Neural progenitor cell (in vitro differentiated cells): Measurements from ENCODE around the gene ITSN1. TPM values are rescaled to one million over a fixed set of nuclear protein-coding genes. Genes with fewer than 3 reads are reported as not detected.

Experiments
- DNase-seq: peaks from one replicate; pipeline ENCODE4 v3.0.0-alpha.2; 2016; ENCODE audit warnings: low spot score
- H2AFZ ChIP-seq: fragments of 200-600 bp; sonication (generic); replicated peaks from 2 replicates; pipeline ENCODE4 v1.6.1; 2016; ENCODE audit warnings: antibody characterized with exemption
- H3F3A ChIP-seq: fragments of 200-600 bp; sonication (generic); 2 replicates; pipeline ENCODE4 v1.6.1; 2016; ENCODE audit warnings: antibody characterized with exemption, low read depth
- H3K27ac ChIP-seq: fragments of 200-600 bp; sonication (generic); 2 replicates; pipeline ENCODE4 v1.5.1; 2016; ENCODE audit warnings: mild to moderate bottlenecking
- H3K27me3 ChIP-seq: fragments of 200-600 bp; sonication (generic); 2 replicates; pipeline ENCODE4 v1.6.1; 2016; ENCODE audit warnings: mild to moderate bottlenecking, moderate library complexity
- H3K36me3 ChIP-seq: fragments of 200-600 bp; sonication (generic); 2 replicates; pipeline ENCODE4 v1.5.1; 2016
- H3K4me1 ChIP-seq: fragments of 200-600 bp; sonication (generic); 2 replicates; pipeline ENCODE4 v1.6.1; 2016; ENCODE audit warnings: mixed run types
- H3K4me2 ChIP-seq: fragments of 200-600 bp; sonication (generic); 2 replicates; pipeline ENCODE4 v1.6.1; 2016
- H3K4me3 ChIP-seq: fragments of 200-600 bp; sonication (generic); 2 replicates; pipeline ENCODE4 v1.5.1; 2016
- H3K79me2 ChIP-seq: fragments of 200-600 bp; sonication (generic); 2 replicates; pipeline ENCODE4 v1.6.1; 2016; ENCODE audit warnings: low read depth
- H3K9ac ChIP-seq: fragments of 200-600 bp; sonication (generic); 2 replicates; pipeline ENCODE4 v1.6.1; 2016
- H3K9me3 ChIP-seq: fragments of 200-600 bp; sonication (generic); 2 replicates; pipeline ENCODE4 v1.5.1; 2016; ENCODE audit warnings: low read depth
- H4K20me1 ChIP-seq: fragments of 200-600 bp; sonication (generic); 2 replicates; pipeline ENCODE4 v1.6.1; 2016; ENCODE audit warnings: low read depth
- H3K27ac Mint-ChIP-seq: 3 replicates; pipeline ENCODE4 v1.8.0; 2021; ENCODE audit warnings: mixed read lengths
- H3K27me3 Mint-ChIP-seq: 2 replicates; pipeline ENCODE4 v1.8.0; 2022; ENCODE audit warnings: low read depth, mild to moderate bottlenecking, inconsistent platforms, moderate library complexity, mixed read lengths; ENCODE audit not compliant: insufficient read depth
- H3K36me3 Mint-ChIP-seq: 3 replicates; pipeline ENCODE4 v1.8.0; 2021; ENCODE audit warnings: mixed read lengths
- H3K4me1 Mint-ChIP-seq: 3 replicates; pipeline ENCODE4 v1.8.0; 2021; ENCODE audit warnings: mixed read lengths
- H3K4me3 Mint-ChIP-seq: 3 replicates; pipeline ENCODE4 v1.8.0; 2021; ENCODE audit warnings: mild to moderate bottlenecking, moderate library complexity, mixed read lengths
- H3K9me3 Mint-ChIP-seq: 3 replicates; pipeline ENCODE4 v1.8.0; 2020; ENCODE audit warnings: mixed read lengths
- EZH2 ChIP-seq: fragments of 200-600 bp; sonication (generic); IDR thresholded peaks from 2 replicates; pipeline ENCODE4 v1.6.1; 2017; ENCODE audit warnings: antibody characterized with exemption, mild to moderate bottlenecking, moderate library complexity
- EZH2phosphoT487 ChIP-seq: fragments of 200-600 bp; sonication (generic); IDR thresholded peaks from 2 replicates; pipeline ENCODE4 v1.6.1; 2017; ENCODE audit warnings: antibody characterized with exemption
- total RNA-seq: library from RNA; depleted of rRNA; stranded (reverse); fragments of >200 nt; gene quantifications from 2 replicates; pipeline ENCODE4 v1.2.3, GENCODE V29; 2015; ENCODE audit warnings: low replicate concordance
- TF ChIP-seq, protein P1 (sequence below): fragments of 200-600 bp; sonication (generic); IDR thresholded peaks from 2 replicates; pipeline ENCODE4 v1.5.1; 2017; ENCODE audit warnings: antibody characterized with exemption, mild to moderate bottlenecking

The ITSN1 gene
- total RNA-seq, 1 donor from 2014 or later = 136 TPM

GRCh38 chr21:33844104-33844889 lies 202.0 kb downstream of the ITSN1 start:
- Histone ChIP-seq H3K79me2 (no peaks in the 10 kb centered on the region), H3K27ac (no peak overlapping the region), H3K27me3 (no peaks in the 10 kb centered on the region), H3K9me3 (no peaks in the 10 kb centered on the region), H3K9ac (no peak overlapping the region), H3K36me3 (no peaks in the 10 kb centered on the region), H3K4me1 (peaks cover 11% of the 10 kb centered on the region), H4K20me1 (no peaks in the 10 kb centered on the region), H2AFZ (no peak overlapping the region), H3F3A (no peaks in the 10 kb centered on the region), H3K4me3 (no peak overlapping the region), H3K4me2 (no peak overlapping the region)
- TF ChIP-seq EZH2 (no peak), EZH2phosphoT487 (no peak)
- TF ChIP-seq, protein P1, sequence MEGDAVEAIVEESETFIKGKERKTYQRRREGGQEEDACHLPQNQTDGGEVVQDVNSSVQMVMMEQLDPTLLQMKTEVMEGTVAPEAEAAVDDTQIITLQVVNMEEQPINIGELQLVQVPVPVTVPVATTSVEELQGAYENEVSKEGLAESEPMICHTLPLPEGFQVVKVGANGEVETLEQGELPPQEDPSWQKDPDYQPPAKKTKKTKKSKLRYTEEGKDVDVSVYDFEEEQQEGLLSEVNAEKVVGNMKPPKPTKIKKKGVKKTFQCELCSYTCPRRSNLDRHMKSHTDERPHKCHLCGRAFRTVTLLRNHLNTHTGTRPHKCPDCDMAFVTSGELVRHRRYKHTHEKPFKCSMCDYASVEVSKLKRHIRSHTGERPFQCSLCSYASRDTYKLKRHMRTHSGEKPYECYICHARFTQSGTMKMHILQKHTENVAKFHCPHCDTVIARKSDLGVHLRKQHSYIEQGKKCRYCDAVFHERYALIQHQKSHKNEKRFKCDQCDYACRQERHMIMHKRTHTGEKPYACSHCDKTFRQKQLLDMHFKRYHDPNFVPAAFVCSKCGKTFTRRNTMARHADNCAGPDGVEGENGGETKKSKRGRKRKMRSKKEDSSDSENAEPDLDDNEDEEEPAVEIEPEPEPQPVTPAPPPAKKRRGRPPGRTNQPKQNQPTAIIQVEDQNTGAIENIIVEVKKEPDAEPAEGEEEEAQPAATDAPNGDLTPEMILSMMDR = no peak
- no peak for DNase-seq
- Mint-ChIP-seq H3K27me3 (peaks cover 5% of the 10 kb centered on the region), H3K4me3 (peak overlapping the region; percentile 16), H3K4me1 (peaks cover 47% of the 10 kb centered on the region), H3K9me3 (peaks cover 11% of the 10 kb centered on the region), H3K27ac (peak overlapping the region; percentile 16), H3K36me3 (peaks cover 14% of the 10 kb centered on the region)

DNA sequence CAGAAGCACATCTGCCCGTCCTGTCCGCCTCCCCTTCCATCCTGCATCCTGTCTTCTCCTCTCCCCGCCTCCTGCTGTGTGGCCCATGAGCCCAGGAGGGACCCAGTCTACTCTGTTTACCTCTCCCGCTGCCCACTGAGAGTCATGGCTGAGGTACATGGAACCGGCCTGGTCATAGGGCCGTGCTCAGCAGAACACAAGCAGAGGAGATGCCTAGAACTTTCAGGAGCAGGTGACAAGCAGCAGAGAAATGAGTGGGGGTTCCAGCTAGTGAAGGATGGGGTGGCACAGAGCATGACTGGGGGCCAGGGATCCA lies 202.5 kb downstream of the ITSN1 start:
- no peaks in the 10 kb centered on the region for H4K20me1 ChIP-seq
- H3K4me2 ChIP-seq = no peak overlapping the region
- H3K27me3 ChIP-seq = no peaks in the 10 kb centered on the region
- Mint-ChIP-seq H3K9me3 (peaks cover 11% of the 10 kb centered on the region), H3K4me3 (no peak overlapping the region), H3K4me1 (peaks cover 47% of the 10 kb centered on the region), H3K27me3 (peaks cover 5% of the 10 kb centered on the region), H3K36me3 (peaks cover 11% of the 10 kb centered on the region), H3K27ac (peak overlapping the region; percentile 16)
- no peaks in the 10 kb centered on the region for H3F3A ChIP-seq
- no peak for DNase-seq
- no peak overlapping the region for H3K27ac ChIP-seq
- H3K79me2 ChIP-seq = no peaks in the 10 kb centered on the region
- TF ChIP-seq EZH2phosphoT487 (no peak), EZH2 (no peak)
- TF ChIP-seq, protein P1 = no peak
- H3K4me3 ChIP-seq = no peak overlapping the region
- H3K4me1 ChIP-seq = peaks cover 11% of the 10 kb centered on the region
- H3K9me3 ChIP-seq = no peaks in the 10 kb centered on the region
- H3K9ac ChIP-seq = no peak overlapping the region
- H2AFZ ChIP-seq = no peak overlapping the region
- H3K36me3 ChIP-seq = no peaks in the 10 kb centered on the region

DNA sequence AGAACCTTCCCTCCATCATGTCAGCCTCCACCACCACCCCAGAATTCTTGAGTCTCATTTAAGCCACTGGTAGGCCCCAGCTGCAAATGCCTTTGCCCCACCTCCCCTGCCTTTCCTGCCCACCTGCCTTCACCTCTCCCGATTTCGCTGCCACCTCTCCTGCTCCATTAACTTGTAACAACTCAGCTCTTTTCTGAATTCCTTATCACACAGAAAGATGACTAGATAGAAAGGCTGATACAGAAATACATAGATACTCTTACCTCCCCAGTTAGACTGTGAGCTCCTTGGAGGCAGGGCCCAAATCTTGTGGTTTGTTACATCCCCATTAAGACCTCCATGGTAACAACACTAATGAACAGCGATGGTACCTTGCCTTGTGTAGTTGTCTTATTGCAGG lies 203.8 kb downstream of the ITSN1 start:
- no peaks in the 10 kb centered on the region for H3K79me2 ChIP-seq
- Mint-ChIP-seq H3K27me3 (no peaks in the 10 kb centered on the region), H3K4me1 (peaks cover 47% of the 10 kb centered on the region), H3K27ac (peak overlapping the region; percentile 78), H3K4me3 (peak overlapping the region; percentile 22), H3K36me3 (peaks cover 7% of the 10 kb centered on the region), H3K9me3 (peaks cover 11% of the 10 kb centered on the region)
- no peak for TF ChIP-seq EZH2
- TF ChIP-seq, protein P1 = no peak
- TF ChIP-seq EZH2phosphoT487 = no peak
- H4K20me1 ChIP-seq = no peaks in the 10 kb centered on the region
- no peak overlapping the region for H2AFZ ChIP-seq
- no peak for DNase-seq
- peaks cover 11% of the 10 kb centered on the region for H3K4me1 ChIP-seq
- no peak overlapping the region for H3K4me2 ChIP-seq
- no peak overlapping the region for H3K9ac ChIP-seq
- no peaks in the 10 kb centered on the region for H3K27me3 ChIP-seq
- no peak overlapping the region for H3K27ac ChIP-seq
- H3K4me3 ChIP-seq = no peak overlapping the region
- H3K36me3 ChIP-seq = no peaks in the 10 kb centered on the region
- H3K9me3 ChIP-seq = no peaks in the 10 kb centered on the region
- H3F3A ChIP-seq = no peaks in the 10 kb centered on the region
